Right lobe of liver (tissue), 6 donors: ENCODE measurements around the gene ERBB4. TPM values are rescaled to one million over a fixed set of nuclear protein-coding genes. Genes with fewer than 3 reads are reported as not detected.

Experiments used
- ATAC-seq, 4 donors: fragments of 200-7000 bp; cut with Tn5 transposase; one replicate each; pipeline ENCODE4 v1.9.1; 2020; ENCODE audit warnings: mild to moderate bottlenecking in 4 of 4, moderate library complexity in 4 of 4
- DNase-seq, 3 donors: peaks; one replicate each; pipeline ENCODE4 v3.0.0-alpha.2; 2020
- H3K27ac ChIP-seq, 3 donors: fragments of 200-600 bp; one replicate each; pipeline ENCODE4 v1.8.0; 2022
- H3K27me3 ChIP-seq, 2 donors: fragments of 200-600 bp; one replicate each; pipeline ENCODE4 v1.8.0; 2022
- H3K36me3 ChIP-seq, 4 donors: fragments of 200-600 bp; sonication (generic) in 1 of 4; one replicate each; pipeline versions ENCODE4 v1.5.1 to v1.8.0; 2017 to 2022; ENCODE audit warnings: control low read depth in 1 of 4
- H3K4me1 ChIP-seq, 4 donors: fragments of 200-600 bp; sonication (generic) in 1 of 4; one replicate each; pipeline versions ENCODE4 v1.5.1 to v1.8.0; 2017 to 2022; ENCODE audit warnings: control low read depth in 1 of 4
- H3K4me3 ChIP-seq, 3 donors: fragments of 200-600 bp; one replicate each; pipeline ENCODE4 v1.8.0; 2022
- H3K9me3 ChIP-seq, 4 donors: fragments of 200-600 bp; sonication (generic) in 1 of 4; one replicate each; pipeline versions ENCODE4 v1.5.1 to v1.8.0; 2017 to 2022; ENCODE audit warnings: control low read depth in 1 of 4
- CTCF ChIP-seq, 4 donors: fragments of 200-600 bp in 3 of 4; fragments of 450-650 bp in 1 of 4; IDR thresholded peaks; one replicate each; pipeline versions ENCODE4 v1.5.1 to v1.8.0; 2016 to 2022; ENCODE audit warnings: antibody characterized with exemption in 4 of 4, mild to moderate bottlenecking in 2 of 4
- POLR2A ChIP-seq: fragments of 450-650 bp; IDR thresholded peaks from one replicate; pipeline ENCODE4 v1.6.1; 2017; ENCODE audit warnings: antibody characterized with exemption, mild to moderate bottlenecking
- WGBS: methylation state at CpG from one replicate; pipeline ENCODE4 v1.1.6; 2018; ENCODE audit warnings: low coverage, low lambda C conversion rate; ENCODE audit not compliant: insufficient coverage; ENCODE audit errors: missing lambda C conversion rate; 5-methylcytosine and 5-hydroxymethylcytosine counted together
- intact Hi-C, 2 donors: fragments of 100-400 bp; cut with DNase I; formaldehyde crosslinking; loops; one replicate each; pipeline versions ENCODE4 v1.11.2 to v1.14.1; 2022
- total RNA-seq, 6 experiments: library from RNA; depleted of rRNA in 2 of 6; stranded (reverse); fragments of >200 nt in 2 of 6; fragmentation: NEBNext Ultra II Directional in 3 of 6; extraction: Animal tissue kit (Norgen Biotek cat#: 25700) in 3 of 6; gene quantifications; one replicate each; pipeline versions ENCODE4 v1.1.0 to v1.2.4, GENCODE V29; 2016 to 2023
- donor health status: DM: no; HTN: yes; CAD: no.
- donor health status: DM: no; HTN: no; CAD: no.
- donor health status: DM: no; HTN: no; CAD: no.
- donor health status: DM: no; HTN: yes; CAD: no.
- donor health status: DM: no; HTN: yes; CAD: no.

Gene ERBB4
- total RNA-seq, 6 experiments from 2014 or later, result 0.02 to 0.59 (median 0.08) TPM; not detected in 2

GRCh38 chr2:211981451-211981850 lies 557.2 kb downstream of the ERBB4 start:
- H3K36me3 ChIP-seq, result no peaks in the 10 kb centered on the region
- no peaks in the 10 kb centered on the region for H3K27me3 ChIP-seq
- H3K4me3 ChIP-seq, result no peak overlapping the region
- no peaks in the 10 kb centered on the region for H3K4me1 ChIP-seq
- no peak for TF ChIP-seq CTCF (IDR thresholded peaks at IDR 0.05)
- TF ChIP-seq POLR2A, result no peak
- DNase-seq (no peak), ATAC-seq (no peak)
- no peaks in the 10 kb centered on the region for H3K9me3 ChIP-seq
- WGBS, result 0% methylated on average over 1 of the region's 1 CpG
- intact Hi-C loops, result no loop called here
- no peak overlapping the region for H3K27ac ChIP-seq

DNA sequence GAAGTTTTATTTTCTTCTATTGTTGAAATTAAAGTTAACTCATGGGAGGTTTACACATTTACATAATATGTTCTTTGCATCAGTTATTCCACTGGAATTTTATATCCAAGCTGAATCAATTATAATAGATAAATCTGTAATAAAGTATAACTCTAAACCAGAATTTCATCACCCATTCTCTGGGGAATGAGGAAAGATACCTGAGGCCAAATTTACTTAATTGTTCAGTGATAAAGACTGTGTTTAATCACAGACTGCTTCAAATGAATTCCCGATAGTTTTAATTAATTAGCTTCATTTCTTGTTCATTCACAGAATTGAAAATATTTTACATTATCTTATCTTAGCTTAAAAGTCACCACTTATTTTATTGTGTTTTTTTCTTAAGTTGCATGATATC lies 562.5 kb downstream of the ERBB4 start:
- no peak for DNase-seq
- no peaks in the 10 kb centered on the region for H3K4me1 ChIP-seq
- TF ChIP-seq POLR2A, result no peak
- no peak for TF ChIP-seq CTCF (IDR thresholded peaks at IDR 0.05)
- H3K4me3 ChIP-seq, result no peak overlapping the region
- no peak for ATAC-seq
- no peaks in the 10 kb centered on the region for H3K27me3 ChIP-seq
- intact Hi-C loops, result no loop called here
- WGBS, result 50% methylated on average over 1 of the region's 1 CpG
- H3K9me3 ChIP-seq, result no peaks in the 10 kb centered on the region
- H3K27ac ChIP-seq, result no peak overlapping the region
- H3K36me3 ChIP-seq, result no peaks in the 10 kb centered on the region

DNA sequence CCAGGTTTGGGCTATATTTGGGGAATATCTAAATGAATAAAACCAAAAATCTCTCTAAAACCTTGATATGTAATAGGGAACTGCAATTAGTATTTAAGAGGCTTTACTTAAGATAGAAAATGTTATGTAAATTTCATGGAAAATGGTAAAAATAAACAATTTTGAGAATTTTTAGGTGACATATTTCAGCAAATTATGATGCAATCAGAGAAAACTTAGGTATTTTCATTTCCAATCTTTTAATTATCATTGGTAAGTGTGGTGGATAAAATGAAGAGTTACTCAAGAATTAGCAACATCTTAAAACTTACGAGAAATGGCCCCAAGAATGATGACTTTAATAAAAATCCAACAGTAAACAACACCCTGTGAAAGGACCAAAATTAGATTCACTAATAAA lies 571.4 kb downstream of the ERBB4 start:
- no peaks in the 10 kb centered on the region for H3K4me1 ChIP-seq
- H3K27me3 ChIP-seq, result no peaks in the 10 kb centered on the region
- H3K4me3 ChIP-seq, result no peak overlapping the region
- no peak for ATAC-seq
- WGBS, result 47% methylated on average over 1 of the region's 1 CpG
- TF ChIP-seq POLR2A (no peak), CTCF (IDR thresholded peaks at IDR 0.05) (no peak)
- intact Hi-C loops, result no loop called here
- no peaks in the 10 kb centered on the region for H3K9me3 ChIP-seq
- no peaks in the 10 kb centered on the region for H3K36me3 ChIP-seq
- no peak overlapping the region for H3K27ac ChIP-seq
- no peak for DNase-seq

DNA sequence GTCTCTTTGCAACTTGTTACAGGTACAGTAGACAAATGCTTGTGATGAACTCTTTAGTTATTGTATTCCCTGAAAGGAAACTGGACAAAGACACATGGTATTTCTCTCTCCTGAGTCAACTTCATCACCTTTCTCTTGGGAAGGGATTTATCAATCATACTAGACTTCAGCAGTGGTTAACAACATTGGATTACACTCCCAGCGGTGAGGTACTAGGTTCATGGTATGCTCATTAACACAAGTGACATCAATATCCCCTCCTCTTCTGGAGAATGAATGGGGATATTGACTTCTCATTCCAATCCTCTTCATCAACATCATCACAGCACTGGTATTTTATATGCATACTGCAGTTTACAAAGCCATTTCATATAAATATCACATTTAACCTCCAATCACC lies 574.6 kb downstream of the ERBB4 start:
- 73% methylated on average over 1 of the region's 1 CpG for WGBS

More for the DNA sequence above, 574.6 kb downstream of the ERBB4 start:
- DNase-seq (no peak), ATAC-seq (no peak)
- no peak for TF ChIP-seq CTCF (IDR thresholded peaks at IDR 0.05)
- TF ChIP-seq POLR2A, result no peak
- Histone ChIP-seq H3K4me1 (no peaks in the 10 kb centered on the region), H3K27me3 (no peaks in the 10 kb centered on the region), H3K9me3 (no peaks in the 10 kb centered on the region), H3K4me3 (no peak overlapping the region), H3K36me3 (no peaks in the 10 kb centered on the region), H3K27ac (no peak overlapping the region)
- intact Hi-C loops, result no loop called here
